Esophagus squamous epithelium (tissue), 5 donors: ENCODE data around the gene PLA2G10. TPM values are rescaled to one million over a fixed set of nuclear protein-coding genes. Genes with fewer than 3 reads are reported as not detected.

Experiments used
- DNase-seq: peaks from one replicate; lab custom pipeline; 2025; lab: John Stamatoyannopoulos, UW
- H3K27ac ChIP-seq, 4 donors: fragments of 200-600 bp; sonication (generic); one replicate each; pipeline ENCODE4 v1.5.1; 2016 to 2019; ENCODE audit warnings: mild to moderate bottlenecking in 1 of 4
- H3K27me3 ChIP-seq, 4 donors: fragments of 200-600 bp; sonication (generic); 1 replicate in 3 of 4; 2 replicates in 1 of 4; pipeline versions ENCODE4 v1.5.1 to v1.6.0; 2017 to 2021; ENCODE audit warnings: antibody characterized with exemption in 1 of 4
- H3K36me3 ChIP-seq, 3 donors: fragments of 200-600 bp; sonication (generic); one replicate each; pipeline ENCODE4 v1.5.1; 2016 to 2019
- H3K4me1 ChIP-seq, 3 donors: fragments of 200-600 bp; sonication (generic); one replicate each; pipeline ENCODE4 v1.5.1; 2017 to 2019
- H3K4me3 ChIP-seq, 4 donors: fragments of 200-600 bp; sonication (generic); 1 replicate in 3 of 4; 2 replicates in 1 of 4; pipeline ENCODE4 v1.5.1; 2016 to 2019; ENCODE audit warnings: mild to moderate bottlenecking in 2 of 4, moderate library complexity in 1 of 4
- H3K9me3 ChIP-seq, 3 donors: fragments of 200-600 bp; sonication (generic); one replicate each; pipeline ENCODE4 v1.5.1; 2016 to 2019
- CTCF ChIP-seq, 6 experiments: fragments of 450-650 bp in 4 of 6; fragments of 200-600 bp in 2 of 6; sonication (generic) in 2 of 6; IDR thresholded peaks; one replicate each; pipeline ENCODE4 v1.5.1; 2016 to 2019; ENCODE audit warnings: antibody characterized with exemption in 6 of 6, mild to moderate bottlenecking in 4 of 6, moderate library complexity in 4 of 6
- POLR2A ChIP-seq, 4 donors: fragments of 450-650 bp; IDR thresholded peaks; one replicate each; pipeline ENCODE4 v1.6.1; 2017; ENCODE audit warnings: antibody characterized with exemption in 4 of 4, mild to moderate bottlenecking in 4 of 4, moderate library complexity in 3 of 4
- WGBS, 2 donors: methylation state at CpG; one replicate each; pipeline ENCODE4 v1.1.5; 2018; 5-methylcytosine and 5-hydroxymethylcytosine counted together
- intact Hi-C: fragments of 100-400 bp; cut with DNase I; formaldehyde crosslinking; loops from one replicate; pipeline ENCODE4 v1.15.0; 2022
- total RNA-seq, 4 donors: library from RNA; depleted of rRNA; stranded (reverse); fragments of >200 nt; gene quantifications; one replicate each; pipeline ENCODE4 v1.1.0, GENCODE V29; 2016
- donor health status: DM: yes; HTN: yes; CAD: no.

Gene PLA2G10
- total RNA-seq, 4 donors from 2014 or later: 0.66 TPM; not detected in 3

DNA sequence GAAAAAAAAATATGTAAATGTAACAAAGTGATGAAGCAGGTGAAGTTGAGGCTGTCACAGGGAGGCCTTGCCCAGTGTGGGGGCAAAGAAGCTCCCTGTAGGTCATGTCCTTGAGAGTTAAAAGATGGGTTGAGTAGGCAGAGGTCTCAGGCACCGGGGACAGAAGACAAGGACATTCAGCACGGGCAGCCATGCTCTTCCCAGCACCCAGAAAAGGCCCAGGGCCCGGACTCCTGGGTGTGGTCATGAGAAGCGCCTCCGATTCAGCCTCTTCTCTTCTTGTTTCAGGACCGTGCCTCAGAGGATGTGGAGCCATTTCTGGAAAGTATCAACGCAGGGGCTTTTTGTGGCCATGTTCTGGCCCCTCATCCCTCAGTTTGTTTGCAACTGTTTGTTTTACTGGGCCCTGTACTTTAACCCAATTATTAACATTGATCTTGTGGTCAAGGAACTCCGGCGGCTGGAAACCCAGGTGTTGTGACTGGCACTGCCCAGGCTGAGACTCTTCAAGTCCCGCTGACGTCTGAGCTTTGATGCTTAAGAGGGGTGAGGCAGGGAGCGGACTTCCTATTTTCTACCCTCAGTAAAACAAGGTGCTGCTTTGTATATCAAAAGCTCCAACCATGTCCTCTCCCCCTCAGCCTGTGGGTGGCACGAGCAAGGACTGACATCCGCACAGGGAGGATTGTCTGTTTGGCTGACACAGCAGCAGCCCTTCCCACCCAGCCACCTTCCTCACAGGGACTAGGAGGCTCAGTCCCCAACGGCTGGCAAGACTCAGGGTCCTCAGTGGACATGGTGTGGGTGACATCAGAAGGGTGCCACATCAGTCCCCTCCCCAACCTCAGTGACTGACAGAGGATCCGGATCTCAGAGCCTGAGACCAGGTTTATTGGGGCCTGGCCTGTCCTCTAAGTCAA lies 26.5 kb downstream of the PLA2G10 start:
- TF ChIP-seq CTCF (IDR thresholded peaks at IDR 0.05): no peak
- TF ChIP-seq POLR2A (IDR thresholded peaks at IDR 0.05): no peak
- DNase-seq: no peak
- Histone ChIP-seq H3K27me3 (no peaks in the 10 kb centered on the region), H3K27ac (no peak overlapping the region), H3K4me1 (peaks cover 0 to 8% (median 5%) of the 10 kb centered on the region in 3 donors), H3K9me3 (no peaks in the 10 kb centered on the region), H3K36me3 (peaks cover 8 to 69% (median 32%) of the 10 kb centered on the region in 3 donors), H3K4me3 (no peak overlapping the region)
- 86 to 92% methylated on average over 12 of the region's 16 CpGs for WGBS, 2 donors
- intact Hi-C loops: no loop called here

GRCh38 chr16:14658063-14658462 lies 36.0 kb downstream of the PLA2G10 start:
- H3K27ac ChIP-seq: no peak overlapping the region
- no peak for DNase-seq
- no peaks in the 10 kb centered on the region for H3K9me3 ChIP-seq
- TF ChIP-seq CTCF (IDR thresholded peaks at IDR 0.05) (no peak), POLR2A (IDR thresholded peaks at IDR 0.05) (no peak)
- no peak overlapping the region for H3K4me3 ChIP-seq
- peaks cover 10 to 100% (median 44%) of the 10 kb centered on the region in 3 donors for H3K36me3 ChIP-seq
- intact Hi-C loops: no loop called here
- H3K4me1 ChIP-seq: peaks cover 0 to 15% (median 0%) of the 10 kb centered on the region in 3 donors
- H3K27me3 ChIP-seq: no peaks in the 10 kb centered on the region
- WGBS, 2 donors: 79 to 87% methylated on average over 2 of the region's 2 CpGs

GRCh38 chr16:14652726-14653125 lies 41.4 kb downstream of the PLA2G10 start:
- H3K4me3 ChIP-seq: no peak overlapping the region
- TF ChIP-seq POLR2A (IDR thresholded peaks at IDR 0.05): no peak
- H3K27ac ChIP-seq: no peak overlapping the region
- H3K4me1 ChIP-seq: peaks cover 0 to 29% (median 0%) of the 10 kb centered on the region in 3 donors
- no peaks in the 10 kb centered on the region for H3K27me3 ChIP-seq
- no peak for DNase-seq
- H3K9me3 ChIP-seq: no peaks in the 10 kb centered on the region
- peaks cover 0 to 100% (median 30%) of the 10 kb centered on the region in 3 donors for H3K36me3 ChIP-seq
- 96 to 97% methylated on average over 2 of the region's 2 CpGs for WGBS, 2 donors
- intact Hi-C loops: no loop called here

GRCh38 chr16:14650629-14651028 lies 43.5 kb downstream of the PLA2G10 start:
- Histone ChIP-seq H3K27ac (peak overlapping the region in 2 of 4 donors; percentile 45 to 54), H3K9me3 (no peaks in the 10 kb centered on the region), H3K27me3 (no peaks in the 10 kb centered on the region), H3K4me1 (peaks cover 0 to 16% (median 0%) of the 10 kb centered on the region in 3 donors), H3K4me3 (no peak overlapping the region), H3K36me3 (peaks cover 0 to 100% (median 29%) of the 10 kb centered on the region in 3 donors)
- WGBS, 2 donors: 29 to 38% methylated on average over 6 of the region's 6 CpGs
- TF ChIP-seq POLR2A (IDR thresholded peaks at IDR 0.05) (no peak), CTCF (IDR thresholded peaks at IDR 0.05) (no peak)
- intact Hi-C loops: no loop called here
- no peak for DNase-seq

DNA sequence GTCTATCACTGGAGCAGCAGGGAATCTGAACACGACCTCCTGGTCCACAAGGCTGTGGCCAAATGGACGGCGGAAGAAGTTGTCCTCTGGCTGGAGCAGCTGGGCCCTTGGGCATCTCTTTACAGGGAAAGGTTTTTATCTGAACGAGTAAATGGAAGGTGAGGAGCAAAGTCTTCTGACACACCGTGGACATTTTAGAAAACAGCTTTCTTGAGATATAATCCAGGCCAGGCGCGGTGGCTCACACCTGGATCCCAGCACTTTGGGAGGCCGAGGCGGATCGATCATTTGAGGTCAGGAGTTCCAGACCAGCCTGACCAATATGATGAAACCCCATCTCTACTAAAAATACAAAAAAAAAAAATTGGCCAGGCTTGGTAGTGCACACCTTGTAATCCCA lies 44.3 kb downstream of the PLA2G10 start:
- intact Hi-C loops: no loop called here
- Histone ChIP-seq H3K4me3 (no peak overlapping the region), H3K4me1 (peaks cover 0 to 14% (median 0%) of the 10 kb centered on the region in 3 donors), H3K27ac (no peak overlapping the region), H3K27me3 (no peaks in the 10 kb centered on the region), H3K36me3 (peaks cover 2 to 100% (median 32%) of the 10 kb centered on the region in 3 donors), H3K9me3 (no peaks in the 10 kb centered on the region)
- no peak for TF ChIP-seq POLR2A (IDR thresholded peaks at IDR 0.05)
- TF ChIP-seq CTCF (IDR thresholded peaks at IDR 0.05): no peak
- 88 to 92% methylated on average over 6 to 10 of the region's 10 CpGs for WGBS, 2 donors
- no peak for DNase-seq
